GM12874 (cell line): ENCODE results near the gene DRD2.

Source experiments
- TF ChIP-seq, protein P1 (sequence below): IDR thresholded peaks from 2 replicates; pipeline ENCODE4 v1.5.1; 2011; ENCODE audit warnings: low read depth, mild to moderate bottlenecking, control low read depth, low read length, moderate library complexity; ENCODE audit not compliant: insufficient read depth

The DRD2 gene

DNA sequence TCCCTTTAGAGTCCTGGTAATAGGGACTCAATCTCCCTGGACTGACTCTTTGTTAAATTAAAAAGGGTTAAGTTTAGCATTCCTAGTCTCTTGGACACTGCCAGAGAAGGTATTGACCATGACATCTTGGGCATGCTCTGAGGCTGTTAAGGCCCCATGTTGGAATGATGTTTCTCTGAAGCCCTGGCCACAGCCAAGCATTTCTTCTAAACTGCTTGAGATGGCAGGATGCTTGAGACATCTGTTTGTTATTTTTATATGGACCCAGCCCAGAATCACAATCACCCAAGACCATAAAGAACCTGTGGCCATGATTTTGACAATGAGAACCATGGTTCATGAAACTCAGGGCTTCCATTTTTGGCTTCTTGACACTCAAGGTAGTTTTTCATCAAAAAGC lies 93.1 kb downstream of the DRD2 start:
- TF ChIP-seq, protein P1, sequence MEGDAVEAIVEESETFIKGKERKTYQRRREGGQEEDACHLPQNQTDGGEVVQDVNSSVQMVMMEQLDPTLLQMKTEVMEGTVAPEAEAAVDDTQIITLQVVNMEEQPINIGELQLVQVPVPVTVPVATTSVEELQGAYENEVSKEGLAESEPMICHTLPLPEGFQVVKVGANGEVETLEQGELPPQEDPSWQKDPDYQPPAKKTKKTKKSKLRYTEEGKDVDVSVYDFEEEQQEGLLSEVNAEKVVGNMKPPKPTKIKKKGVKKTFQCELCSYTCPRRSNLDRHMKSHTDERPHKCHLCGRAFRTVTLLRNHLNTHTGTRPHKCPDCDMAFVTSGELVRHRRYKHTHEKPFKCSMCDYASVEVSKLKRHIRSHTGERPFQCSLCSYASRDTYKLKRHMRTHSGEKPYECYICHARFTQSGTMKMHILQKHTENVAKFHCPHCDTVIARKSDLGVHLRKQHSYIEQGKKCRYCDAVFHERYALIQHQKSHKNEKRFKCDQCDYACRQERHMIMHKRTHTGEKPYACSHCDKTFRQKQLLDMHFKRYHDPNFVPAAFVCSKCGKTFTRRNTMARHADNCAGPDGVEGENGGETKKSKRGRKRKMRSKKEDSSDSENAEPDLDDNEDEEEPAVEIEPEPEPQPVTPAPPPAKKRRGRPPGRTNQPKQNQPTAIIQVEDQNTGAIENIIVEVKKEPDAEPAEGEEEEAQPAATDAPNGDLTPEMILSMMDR = no peak

DNA sequence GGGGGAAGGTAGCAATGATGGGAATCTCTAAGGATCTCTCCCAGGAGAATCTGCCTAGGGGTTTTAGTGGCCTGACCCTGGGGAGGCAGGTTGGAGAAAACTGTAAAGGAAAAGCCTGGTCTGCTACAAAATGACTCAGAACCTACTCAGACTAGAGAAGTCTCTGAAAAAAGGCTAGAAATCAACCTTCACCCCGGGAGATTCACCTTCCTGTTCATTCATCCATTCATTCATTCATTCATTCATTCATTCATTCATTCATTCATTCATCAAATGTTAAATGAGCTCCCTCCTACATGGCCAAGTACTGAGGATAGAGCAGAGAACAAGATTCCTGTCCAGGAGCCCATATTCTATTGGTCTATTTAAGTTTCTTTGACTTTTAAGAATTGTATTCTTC lies 96.5 kb downstream of the DRD2 start:
- TF ChIP-seq, protein P1 = no peak

DNA sequence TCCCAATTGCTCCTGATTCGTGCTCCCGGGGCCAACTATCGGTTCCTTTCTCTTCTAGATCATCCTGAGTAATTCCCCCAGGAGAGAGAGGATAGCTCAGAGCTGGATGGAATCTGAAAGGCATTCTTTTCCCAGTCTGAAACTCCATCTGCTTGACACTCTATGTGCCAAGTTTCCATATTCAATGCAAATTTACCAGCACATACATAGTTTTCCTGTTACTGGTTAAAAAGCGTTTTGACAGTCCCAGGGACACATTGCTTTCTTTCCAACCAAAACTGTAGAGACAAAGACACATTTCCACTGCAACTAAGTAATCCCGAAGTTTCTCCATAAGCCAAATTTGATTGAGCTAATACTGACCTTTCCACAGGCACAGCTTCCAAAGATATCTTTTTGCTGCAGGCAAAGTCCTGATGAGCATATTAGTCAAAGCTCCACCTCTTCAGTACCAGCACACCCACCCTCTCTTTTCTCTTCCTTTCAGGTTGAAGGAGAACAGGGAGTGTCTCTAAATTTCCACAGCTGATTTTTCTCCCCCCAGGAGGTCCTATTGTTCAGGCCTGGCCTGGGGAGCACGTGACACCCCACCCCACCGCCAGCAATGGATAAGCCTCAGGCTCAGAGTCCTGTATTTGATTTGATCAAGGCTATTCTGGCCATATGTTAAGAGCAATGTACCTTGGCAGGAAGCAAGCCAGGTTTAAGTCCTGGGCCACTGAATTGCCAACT lies 97.4 kb downstream of the DRD2 start:
- TF ChIP-seq, protein P1 = no peak

DNA sequence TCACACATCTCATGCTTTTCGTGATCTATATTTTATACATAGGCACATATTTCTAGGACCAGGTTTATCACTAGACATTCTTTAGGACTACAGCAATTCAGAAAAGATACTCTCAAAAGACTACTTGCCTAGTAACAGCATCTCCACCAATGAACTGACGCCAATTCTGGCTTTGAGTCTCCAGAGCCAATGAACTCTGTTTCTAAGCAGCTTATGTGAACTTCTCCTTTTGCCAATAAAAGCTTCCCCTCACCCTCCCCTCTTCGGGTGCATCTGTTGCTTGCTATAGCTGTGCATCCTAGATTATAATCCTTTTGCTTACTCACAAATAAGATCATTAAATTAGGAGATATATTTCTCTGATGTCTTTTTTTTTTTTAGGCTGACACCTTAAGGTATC lies 99.0 kb downstream of the DRD2 start:
- TF ChIP-seq, protein P1 = no peak

DNA sequence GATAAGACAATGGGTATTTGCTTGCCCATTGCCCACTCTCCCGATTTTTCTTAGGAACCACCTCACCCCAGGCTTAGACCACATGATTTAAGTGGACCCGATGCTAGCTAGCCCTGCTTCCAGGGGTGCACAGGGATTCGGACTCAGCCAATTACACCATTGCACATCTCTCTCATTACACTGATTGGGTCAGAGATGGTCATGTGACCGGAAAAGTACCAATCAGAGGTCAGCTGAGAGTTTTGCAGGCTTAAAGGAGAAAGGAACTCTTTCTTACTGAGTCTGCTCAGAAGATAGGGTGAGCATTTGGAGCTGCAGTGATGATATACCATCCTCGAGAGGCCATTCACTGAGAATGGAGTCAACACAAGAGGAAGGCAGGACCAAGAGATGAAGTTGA lies 99.8 kb downstream of the DRD2 start:
- TF ChIP-seq, protein P1 = no peak

DNA sequence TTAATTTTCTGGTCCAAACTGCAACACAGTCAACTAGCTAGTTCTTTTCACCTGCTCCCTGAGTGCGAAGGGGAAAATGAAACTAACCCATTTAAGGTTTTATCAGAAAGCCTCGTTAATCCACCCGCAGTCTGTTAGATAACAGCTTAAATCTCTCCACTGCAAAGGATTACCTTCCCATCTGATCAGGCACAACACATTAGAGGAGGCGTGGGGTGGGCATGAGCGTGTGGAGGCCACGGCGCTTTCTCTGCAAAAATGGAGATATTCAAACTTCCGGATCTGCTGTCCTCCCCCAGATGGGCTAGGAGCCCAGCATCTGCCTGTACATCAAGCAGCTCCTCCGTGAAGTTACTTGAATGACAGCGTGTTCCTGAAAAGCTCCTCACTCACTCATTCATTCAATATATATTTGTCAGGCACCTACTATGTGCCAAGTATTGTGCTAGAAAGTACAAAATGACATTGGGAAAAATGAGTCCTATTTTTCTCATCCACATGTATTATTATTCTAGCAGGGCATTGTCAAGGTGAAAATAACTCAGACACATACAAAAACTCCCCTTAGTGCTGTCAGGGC lies 101.1 kb downstream of the DRD2 start:
- TF ChIP-seq, protein P1 = no peak

DNA sequence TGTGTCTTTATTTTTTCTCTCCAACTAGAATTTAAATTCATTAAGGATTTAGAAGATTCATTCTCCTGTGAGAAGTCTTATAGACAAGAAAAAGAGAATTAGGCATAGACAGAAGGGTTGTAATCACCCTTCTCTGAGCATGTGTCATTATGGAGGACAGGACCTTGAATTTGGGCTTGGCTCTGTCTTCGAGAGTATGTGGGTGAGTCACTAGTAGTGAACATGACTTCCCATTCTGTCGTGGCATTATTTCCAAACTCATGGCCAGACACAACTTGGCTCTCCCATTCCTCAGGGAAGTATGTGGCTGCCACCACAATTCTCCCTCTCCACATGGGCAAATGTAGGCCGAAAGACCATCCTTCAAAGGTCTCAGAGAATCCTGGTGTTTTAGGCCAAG lies 101.9 kb downstream of the DRD2 start:
- TF ChIP-seq, protein P1 = no peak
